ENCODE measurements around the gene IL10.

GRCh38 chr1:206800411-206800810 is 28.1 kb upstream of the IL10 start:
- TF ChIP-seq SUZ12 (IDR thresholded peaks at IDR 0.05; ENCODE audit: extremely low read depth, insufficient read depth, insufficient read length) (no peak), YY1 (IDR thresholded peaks at IDR 0.05; ENCODE audit: insufficient read depth, insufficient read length) (no peak), ZNF274 (IDR thresholded peaks at IDR 0.05; ENCODE audit: low read depth, low read length) (no peak)
